GM20000 (cell line): ENCODE data around the gene C14orf180.
"Not testable (repeated sequence)": the region's sequence is repeated elsewhere in the genome, so short reads cannot be mapped to it uniquely, and the experiment has no call there.

Experiments
- DNase-seq: peaks from one replicate; pipeline ENCODE4 v3.0.0; 2012; ENCODE audit warnings: low spot score
- CTCF ChIP-seq: IDR thresholded peaks from 2 replicates; pipeline ENCODE4 v1.5.1; 2012; ENCODE audit warnings: mild to moderate bottlenecking, control low read depth; ENCODE audit errors: extremely low read depth, missing control alignments

C14orf180 gene

GRCh38 chr14:104636131-104636530, 56.6 kb downstream of the C14orf180 start:
- no peak for DNase-seq
- TF ChIP-seq CTCF: no peak

DNA sequence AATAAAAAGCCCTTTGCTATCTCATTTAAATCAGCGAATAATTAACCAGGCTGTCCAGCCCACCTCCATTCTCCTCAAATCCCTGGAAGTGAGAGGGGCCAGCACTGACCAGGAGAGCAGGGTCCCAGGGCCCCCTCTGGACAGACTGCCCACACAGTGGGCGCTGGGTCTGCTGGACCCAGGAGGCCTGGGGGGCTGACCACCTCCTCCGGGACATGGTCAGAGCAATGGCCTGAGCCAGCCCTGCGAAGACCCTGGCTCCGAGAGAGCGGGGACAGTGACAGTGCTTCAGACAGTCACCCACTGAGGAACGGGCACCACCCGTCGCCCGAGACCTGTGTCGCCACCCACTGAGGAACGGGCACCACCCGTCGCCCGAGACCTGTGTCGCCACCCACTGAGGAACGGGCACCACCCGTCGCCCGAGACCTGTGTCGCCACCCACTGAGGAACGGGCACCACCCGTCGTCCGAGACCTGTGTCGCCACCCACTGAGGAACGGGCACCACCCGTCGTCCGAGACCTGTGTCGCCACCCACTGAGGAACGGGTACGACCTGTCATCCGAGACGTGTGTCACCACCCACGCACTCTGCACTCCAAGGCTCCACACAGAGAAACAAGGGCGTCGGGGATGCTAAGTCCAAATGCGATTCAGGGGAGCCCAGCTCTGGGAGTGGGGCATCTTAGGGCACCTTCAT, 57.4 kb downstream of the C14orf180 start:
- not testable (repeated sequence) for DNase-seq

DNA sequence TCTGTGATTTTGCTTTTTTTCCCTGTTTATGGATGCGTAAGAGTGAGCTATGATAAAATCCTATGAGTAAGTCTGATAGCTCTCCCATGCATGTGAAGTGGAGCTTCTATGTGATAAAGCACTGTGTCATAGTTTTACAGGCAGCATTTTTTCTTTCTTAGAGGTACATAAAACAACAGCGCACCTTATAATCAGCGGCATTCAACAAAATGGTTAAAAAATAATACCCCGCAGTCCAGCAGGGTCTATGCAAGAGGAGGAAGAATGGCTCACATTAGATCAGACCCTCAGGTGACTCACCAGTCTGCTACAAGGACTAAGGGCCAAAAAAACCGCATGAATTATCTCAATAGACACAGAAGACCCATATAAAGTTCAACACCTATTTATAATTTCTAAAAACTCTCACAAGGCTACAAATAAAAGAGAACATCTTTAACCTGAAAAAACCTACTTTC, 58.0 kb downstream of the C14orf180 start:
- no peak for TF ChIP-seq CTCF
- no peak for DNase-seq

DNA sequence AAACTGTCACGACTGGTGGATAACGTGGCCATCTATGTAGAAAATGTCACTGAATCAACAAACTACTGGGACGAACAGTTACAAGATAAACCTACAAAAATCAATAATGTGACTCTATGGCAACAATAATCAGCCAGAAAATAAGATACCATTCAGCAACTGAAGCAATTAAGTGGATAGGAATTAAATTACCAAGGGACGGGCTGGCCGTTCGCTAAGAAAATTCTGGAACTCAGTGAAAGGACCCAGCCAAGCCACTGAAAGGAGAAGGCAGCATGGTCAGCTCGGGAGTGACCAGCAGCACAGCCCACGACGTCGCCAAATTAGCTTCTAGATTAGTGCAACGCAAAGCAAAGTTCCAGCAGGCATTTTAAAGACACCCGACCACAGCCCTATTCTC, 58.6 kb downstream of the C14orf180 start:
- no peak for TF ChIP-seq CTCF
- no peak for DNase-seq

DNA sequence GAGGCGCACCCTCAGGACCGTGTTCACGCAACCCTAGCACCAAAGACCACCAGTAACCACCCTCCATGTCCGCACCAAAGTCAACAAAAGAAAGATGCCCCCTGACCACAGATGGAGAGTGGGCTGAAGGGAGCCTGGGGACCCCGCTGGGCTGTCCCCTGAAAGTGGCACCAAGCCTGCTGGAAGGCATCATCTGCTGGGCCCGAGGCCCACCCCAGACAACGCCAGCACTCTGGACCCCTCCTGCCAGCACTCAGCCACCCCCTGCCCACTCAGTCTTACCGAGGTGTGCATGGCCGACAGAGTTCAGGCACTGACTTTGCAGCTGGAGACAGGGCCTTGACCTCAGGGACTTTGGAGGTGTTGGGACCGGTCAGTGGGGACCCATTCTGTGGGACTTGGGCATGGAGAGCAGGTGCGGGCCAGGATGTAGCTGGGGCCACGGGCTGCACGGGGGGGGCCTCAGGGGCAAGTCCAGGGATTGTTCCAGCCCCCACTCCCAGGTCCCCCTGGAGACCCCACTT, 59.4 kb downstream of the C14orf180 start:
- no peak for TF ChIP-seq CTCF

DNA sequence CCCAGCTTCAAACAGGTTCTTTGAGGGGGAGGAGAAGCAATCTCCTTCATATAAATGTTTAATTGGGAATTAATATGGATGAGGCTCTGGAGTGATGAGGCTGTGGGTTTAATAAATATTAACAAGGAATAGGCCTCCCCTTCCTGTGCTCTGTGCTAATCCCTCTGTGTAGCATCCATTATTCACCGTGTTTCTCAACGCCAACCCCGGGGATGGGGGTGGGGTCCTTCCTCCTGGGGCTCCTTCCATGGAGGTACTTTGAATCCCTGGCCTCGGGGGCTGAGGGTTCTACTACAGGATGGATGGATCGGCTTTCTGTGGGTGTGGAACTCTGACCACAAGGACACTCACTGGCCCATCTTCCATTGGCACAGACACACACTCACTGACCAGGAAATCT, 59.9 kb downstream of the C14orf180 start:
- DNase-seq: no peak
- TF ChIP-seq CTCF: no peak

More for the DNA sequence above, 59.4 kb downstream of the C14orf180 start:
- DNase-seq: no peak
